Chondrocyte (in vitro differentiated cells): ENCODE data around the gene ARSI. TPM values are rescaled to one million over a fixed set of nuclear protein-coding genes. Genes with fewer than 3 reads are reported as not detected.
A peak's percentile ranks its signal among the peaks of the same experiment; 100 is the strongest.

Experiments used
- DNase-seq: peaks from one replicate; pipeline ENCODE4 v3.0.0; 2021; ENCODE audit warnings: mixed read lengths, low spot score
- H3K27ac Mint-ChIP-seq: one replicate; pipeline ENCODE4 v1.8.0; 2021; ENCODE audit warnings: mild to moderate bottlenecking, moderate library complexity, mixed read lengths; ENCODE audit not compliant: unreplicated experiment
- H3K27me3 Mint-ChIP-seq: 2 replicates; pipeline ENCODE4 v1.8.0; 2021; ENCODE audit warnings: low read depth, mixed read lengths
- H3K36me3 Mint-ChIP-seq: 2 replicates; pipeline ENCODE4 v1.8.0; 2021; ENCODE audit warnings: low read depth, mixed read lengths
- H3K4me1 Mint-ChIP-seq: 2 replicates; pipeline ENCODE4 v1.8.0; 2021; ENCODE audit warnings: low read depth, mild to moderate bottlenecking, mixed read lengths
- H3K4me3 Mint-ChIP-seq: one replicate; pipeline ENCODE4 v1.8.0; 2021; ENCODE audit warnings: mild to moderate bottlenecking, moderate library complexity, mixed read lengths; ENCODE audit not compliant: unreplicated experiment
- H3K9me3 Mint-ChIP-seq: 2 replicates; pipeline ENCODE4 v1.8.0; 2021; ENCODE audit warnings: low read depth, mixed read lengths
- CTCF ChIP-seq: fragments of 200-600 bp; sonication (generic); IDR thresholded peaks from 2 replicates; pipeline ENCODE4 v1.5.0; 2021; ENCODE audit warnings: antibody characterized with exemption, mild to moderate bottlenecking, moderate library complexity
- total RNA-seq: library from RNA; stranded (reverse); gene quantifications from 3 replicates; pipeline ENCODE4 v1.2.1, GENCODE V29; 2021

The ARSI gene
- total RNA-seq, 1 donor from 2014 or later = 2.4 TPM

GRCh38 chr5:150305095-150305494 is 2.4 kb upstream of the ARSI start:
- Mint-ChIP-seq H3K4me3 (no peak overlapping the region), H3K36me3 (no peaks in the 10 kb centered on the region), H3K27me3 (no peaks in the 10 kb centered on the region), H3K4me1 (peaks cover 42% of the 10 kb centered on the region), H3K27ac (no peak overlapping the region), H3K9me3 (no peaks in the 10 kb centered on the region)
- no peak for DNase-seq
- TF ChIP-seq CTCF = no peak

- H3K4me1 Mint-ChIP-seq = peaks cover 42% of the 10 kb centered on the region
- no peaks in the 10 kb centered on the region for H3K27me3 Mint-ChIP-seq
- no peaks in the 10 kb centered on the region for H3K9me3 Mint-ChIP-seq
- no peak for TF ChIP-seq CTCF
- H3K4me3 Mint-ChIP-seq = no peak overlapping the region
- H3K36me3 Mint-ChIP-seq = no peaks in the 10 kb centered on the region
- no peak overlapping the region for H3K27ac Mint-ChIP-seq
- DNase-seq = peak; percentile 34
Observed at GRCh38 chr5:150304481-150305081, 1.9 kb upstream of the ARSI start.

- Mint-ChIP-seq H3K36me3 (no peaks in the 10 kb centered on the region), H3K4me3 (no peak overlapping the region), H3K9me3 (no peaks in the 10 kb centered on the region), H3K4me1 (peaks cover 47% of the 10 kb centered on the region), H3K27ac (no peak overlapping the region), H3K27me3 (no peaks in the 10 kb centered on the region)
- no peak for TF ChIP-seq CTCF
- no peak for DNase-seq
Observed at GRCh38 chr5:150303660-150304386, 1.1 kb upstream of the ARSI start.

GRCh38 chr5:150303070-150303615 is 438 bp upstream of the ARSI start:
- H3K27me3 Mint-ChIP-seq = no peaks in the 10 kb centered on the region
- peak overlapping the region; percentile 71 for H3K4me3 Mint-ChIP-seq
- no peaks in the 10 kb centered on the region for H3K9me3 Mint-ChIP-seq
- H3K27ac Mint-ChIP-seq = no peak overlapping the region
- peak; percentile 35 for DNase-seq
- H3K36me3 Mint-ChIP-seq = no peaks in the 10 kb centered on the region
- TF ChIP-seq CTCF = no peak
- peaks cover 47% of the 10 kb centered on the region for H3K4me1 Mint-ChIP-seq

GRCh38 chr5:150301901-150302300 is 804 bp downstream of the ARSI start:
- Mint-ChIP-seq H3K4me1 (peaks cover 47% of the 10 kb centered on the region), H3K27me3 (no peaks in the 10 kb centered on the region), H3K36me3 (no peaks in the 10 kb centered on the region), H3K9me3 (no peaks in the 10 kb centered on the region), H3K4me3 (peak overlapping the region; percentile 10), H3K27ac (no peak overlapping the region)
- no peak for TF ChIP-seq CTCF
- peak; percentile 74 for DNase-seq
